Neural cell (in vitro differentiated cells): ENCODE results near the gene LMBRD1. TPM values are rescaled to one million over a fixed set of nuclear protein-coding genes. Genes with fewer than 3 reads are reported as not detected.
A peak's percentile ranks its signal among the peaks of the same experiment; 100 is the strongest.

ENCODE experiments used
- H2AFZ ChIP-seq: fragments of 200-600, 300-800 bp; sonication (generic), shearing (Covaris generic); 2 replicates; pipeline ENCODE4 v1.6.0; 2014; ENCODE audit warnings: low read depth, mild to moderate bottlenecking, antibody characterized with exemption, low read length, moderate library complexity
- H3F3A ChIP-seq: fragments of 200-600 bp; shearing (Covaris generic); 2 replicates; pipeline ENCODE4 v1.6.1; 2016; ENCODE audit warnings: mild to moderate bottlenecking, moderate library complexity, mixed read lengths, antibody characterized with exemption, low read length; ENCODE audit not compliant: insufficient read depth, poor library complexity, severe bottlenecking
- H3K27ac ChIP-seq: fragments of 200-600, 300-800 bp; sonication (generic), shearing (Covaris generic); 2 replicates; pipeline ENCODE4 v1.5.1; 2014; ENCODE audit warnings: mild to moderate bottlenecking, low read length, moderate library complexity
- H3K27me3 ChIP-seq: fragments of 300-800, 200-600 bp; sonication (generic), shearing (Covaris generic); 2 replicates; pipeline ENCODE4 v1.6.0; 2014; ENCODE audit warnings: mild to moderate bottlenecking, low read depth, low read length, moderate library complexity; ENCODE audit not compliant: insufficient read depth
- H3K36me3 ChIP-seq: fragments of 300-800, 200-600 bp; sonication (generic), shearing (Covaris generic); 2 replicates; pipeline ENCODE4 v1.5.1; 2014; ENCODE audit warnings: mild to moderate bottlenecking, antibody characterized with exemption, low read length, moderate library complexity; ENCODE audit not compliant: insufficient read depth
- H3K4me2 ChIP-seq: fragments of 300-800, 200-600 bp; sonication (generic), shearing (Covaris generic); 2 replicates; pipeline ENCODE4 v1.6.0; 2014; ENCODE audit warnings: mild to moderate bottlenecking, low read length
- H3K4me3 ChIP-seq: fragments of 300-800, 200-600 bp; sonication (generic), shearing (Covaris generic); 2 replicates; pipeline ENCODE4 v1.5.1; 2014; ENCODE audit warnings: mild to moderate bottlenecking, low read length, moderate library complexity
- H3K79me2 ChIP-seq: fragments of 200-600 bp; shearing (Covaris generic); replicated peaks from 2 replicates; pipeline ENCODE4 v1.6.0; 2014; ENCODE audit warnings: mild to moderate bottlenecking, low read length, moderate library complexity; ENCODE audit not compliant: insufficient read depth
- H3K9ac ChIP-seq: fragments of 300-800, 200-600 bp; sonication (generic), shearing (Covaris generic); 2 replicates; pipeline ENCODE4 v1.6.1; 2016; ENCODE audit warnings: mild to moderate bottlenecking, low read length, mixed read lengths
- H3K9me2 ChIP-seq: fragments of 200-600 bp; shearing (Covaris generic); 2 replicates; pipeline ENCODE4 v1.6.1; 2016; ENCODE audit warnings: mild to moderate bottlenecking, low read length, mixed read lengths; ENCODE audit not compliant: insufficient read depth
- H3K9me3 ChIP-seq: fragments of 200-600, 300-800 bp; sonication (generic), shearing (Covaris generic); 2 replicates; pipeline ENCODE4 v1.6.1; 2016; ENCODE audit warnings: mild to moderate bottlenecking, mixed run types, low read length, moderate library complexity, mixed read lengths
- H4K20me1 ChIP-seq: fragments of 200-600 bp; shearing (Covaris generic); 2 replicates; pipeline ENCODE4 v1.6.1; 2016; ENCODE audit warnings: mild to moderate bottlenecking, mixed run types; ENCODE audit not compliant: insufficient read depth
- EP300 ChIP-seq: fragments of 450-650 bp; conservative IDR thresholded peaks from 2 replicates; pipeline ENCODE4 v1.6.1; 2014; ENCODE audit warnings: antibody characterized with exemption, mild to moderate bottlenecking, moderate library complexity; ENCODE audit not compliant: poor library complexity, severe bottlenecking
- EZH2 ChIP-seq: fragments of 200-600, 300-800 bp; shearing (Covaris generic), sonication (generic); IDR thresholded peaks from 2 replicates; pipeline ENCODE4 v1.6.1; 2014; ENCODE audit warnings: antibody characterized with exemption, low read length, borderline replicate concordance, mild to moderate bottlenecking; ENCODE audit not compliant: insufficient read depth, poor library complexity, severe bottlenecking
- MXI1 ChIP-seq: fragments of 450-650 bp; conservative IDR thresholded peaks from 2 replicates; pipeline ENCODE4 v1.6.1; 2014; ENCODE audit warnings: antibody characterized with exemption, mild to moderate bottlenecking; ENCODE audit not compliant: poor library complexity, severe bottlenecking
- POLR2AphosphoS5 ChIP-seq: IDR thresholded peaks from 2 replicates; pipeline ENCODE4 v1.6.1; 2012
- RAD21 ChIP-seq: fragments of 450-650 bp; conservative IDR thresholded peaks from 2 replicates; pipeline ENCODE4 v1.6.1; 2014; ENCODE audit warnings: antibody characterized with exemption, mild to moderate bottlenecking, moderate library complexity
- SMC3 ChIP-seq: fragments of 450-650 bp; conservative IDR thresholded peaks from 2 replicates; pipeline ENCODE4 v1.6.1; 2014; ENCODE audit warnings: antibody characterized with exemption, mild to moderate bottlenecking, moderate library complexity; ENCODE audit not compliant: poor library complexity
- TAF1 ChIP-seq: IDR thresholded peaks from 2 replicates; pipeline ENCODE4 v1.6.1; 2012; ENCODE audit warnings: low read depth
- polyA plus RNA-seq: library from polyadenylated mRNA; depleted of rRNA; stranded (reverse); fragments of >200 nt; gene quantifications from 2 replicates; pipeline ENCODE4 v1.2.3, GENCODE V29; 2014
- TF ChIP-seq, protein P1 (sequence below): fragments of 450-650 bp; IDR thresholded peaks from 2 replicates; pipeline ENCODE4 v1.5.1; 2014; ENCODE audit warnings: antibody characterized with exemption, mild to moderate bottlenecking, moderate library complexity; ENCODE audit not compliant: poor library complexity, severe bottlenecking
- TF ChIP-seq, protein P2 (sequence below): IDR thresholded peaks from 2 replicates; pipeline ENCODE4 v1.6.1; 2012; ENCODE audit warnings: borderline replicate concordance

The LMBRD1 gene
- polyA plus RNA-seq, 1 donor from 2014 or later: 84.2 TPM

DNA sequence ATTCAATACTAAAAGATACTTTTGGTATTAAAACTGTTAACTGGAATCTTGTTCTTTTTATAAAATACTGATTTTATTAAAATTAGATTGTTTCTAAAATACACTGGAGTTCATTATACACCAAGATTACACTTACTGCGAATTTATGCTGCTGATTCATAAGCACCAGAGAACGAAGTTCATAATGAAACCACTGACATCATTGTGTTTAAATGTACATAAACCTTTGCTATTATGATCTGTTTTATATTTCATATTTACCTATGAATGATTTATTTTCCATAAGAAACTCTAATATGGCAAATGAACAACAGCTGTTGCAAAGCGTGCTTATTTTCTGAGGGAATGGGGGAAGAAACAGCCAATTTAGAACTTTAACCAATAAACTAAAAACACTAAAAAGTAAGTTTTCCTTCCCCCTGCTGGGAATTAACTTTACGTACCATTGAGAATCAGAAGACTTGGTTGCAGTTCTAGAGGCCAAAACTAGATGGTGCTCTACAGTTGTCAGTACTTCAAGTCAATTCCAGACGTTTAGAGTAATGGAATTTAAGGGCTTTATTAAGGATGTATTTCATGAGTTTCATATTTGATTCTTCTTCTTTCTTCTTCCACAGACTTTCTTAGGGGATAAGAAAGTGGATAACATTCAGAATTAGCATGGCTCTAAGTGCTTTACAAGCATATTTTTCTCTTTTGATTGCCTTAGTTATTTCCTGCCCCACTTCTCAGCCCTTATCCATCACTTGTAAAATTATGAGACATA lies 38.8 kb upstream of the LMBRD1 start:
- Histone ChIP-seq H2AFZ (no peak overlapping the region), H3K27ac (no peak overlapping the region), H3K9me3 (no peaks in the 10 kb centered on the region), H3K4me2 (no peak overlapping the region), H4K20me1 (no peaks in the 10 kb centered on the region), H3K79me2 (no peaks in the 10 kb centered on the region), H3K9me2 (no peaks in the 10 kb centered on the region), H3F3A (no peaks in the 10 kb centered on the region), H3K36me3 (no peaks in the 10 kb centered on the region), H3K4me3 (no peak overlapping the region), H3K9ac (no peak overlapping the region), H3K27me3 (no peaks in the 10 kb centered on the region)
- TF ChIP-seq RAD21 (peak; percentile 72), SMC3 (peak; percentile 71), EP300 (no peak), TAF1 (no peak), MXI1 (no peak), EZH2 (no peak), POLR2AphosphoS5 (no peak)
- TF ChIP-seq, protein P1, sequence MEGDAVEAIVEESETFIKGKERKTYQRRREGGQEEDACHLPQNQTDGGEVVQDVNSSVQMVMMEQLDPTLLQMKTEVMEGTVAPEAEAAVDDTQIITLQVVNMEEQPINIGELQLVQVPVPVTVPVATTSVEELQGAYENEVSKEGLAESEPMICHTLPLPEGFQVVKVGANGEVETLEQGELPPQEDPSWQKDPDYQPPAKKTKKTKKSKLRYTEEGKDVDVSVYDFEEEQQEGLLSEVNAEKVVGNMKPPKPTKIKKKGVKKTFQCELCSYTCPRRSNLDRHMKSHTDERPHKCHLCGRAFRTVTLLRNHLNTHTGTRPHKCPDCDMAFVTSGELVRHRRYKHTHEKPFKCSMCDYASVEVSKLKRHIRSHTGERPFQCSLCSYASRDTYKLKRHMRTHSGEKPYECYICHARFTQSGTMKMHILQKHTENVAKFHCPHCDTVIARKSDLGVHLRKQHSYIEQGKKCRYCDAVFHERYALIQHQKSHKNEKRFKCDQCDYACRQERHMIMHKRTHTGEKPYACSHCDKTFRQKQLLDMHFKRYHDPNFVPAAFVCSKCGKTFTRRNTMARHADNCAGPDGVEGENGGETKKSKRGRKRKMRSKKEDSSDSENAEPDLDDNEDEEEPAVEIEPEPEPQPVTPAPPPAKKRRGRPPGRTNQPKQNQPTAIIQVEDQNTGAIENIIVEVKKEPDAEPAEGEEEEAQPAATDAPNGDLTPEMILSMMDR: peak; percentile 78
- TF ChIP-seq, protein P2, sequence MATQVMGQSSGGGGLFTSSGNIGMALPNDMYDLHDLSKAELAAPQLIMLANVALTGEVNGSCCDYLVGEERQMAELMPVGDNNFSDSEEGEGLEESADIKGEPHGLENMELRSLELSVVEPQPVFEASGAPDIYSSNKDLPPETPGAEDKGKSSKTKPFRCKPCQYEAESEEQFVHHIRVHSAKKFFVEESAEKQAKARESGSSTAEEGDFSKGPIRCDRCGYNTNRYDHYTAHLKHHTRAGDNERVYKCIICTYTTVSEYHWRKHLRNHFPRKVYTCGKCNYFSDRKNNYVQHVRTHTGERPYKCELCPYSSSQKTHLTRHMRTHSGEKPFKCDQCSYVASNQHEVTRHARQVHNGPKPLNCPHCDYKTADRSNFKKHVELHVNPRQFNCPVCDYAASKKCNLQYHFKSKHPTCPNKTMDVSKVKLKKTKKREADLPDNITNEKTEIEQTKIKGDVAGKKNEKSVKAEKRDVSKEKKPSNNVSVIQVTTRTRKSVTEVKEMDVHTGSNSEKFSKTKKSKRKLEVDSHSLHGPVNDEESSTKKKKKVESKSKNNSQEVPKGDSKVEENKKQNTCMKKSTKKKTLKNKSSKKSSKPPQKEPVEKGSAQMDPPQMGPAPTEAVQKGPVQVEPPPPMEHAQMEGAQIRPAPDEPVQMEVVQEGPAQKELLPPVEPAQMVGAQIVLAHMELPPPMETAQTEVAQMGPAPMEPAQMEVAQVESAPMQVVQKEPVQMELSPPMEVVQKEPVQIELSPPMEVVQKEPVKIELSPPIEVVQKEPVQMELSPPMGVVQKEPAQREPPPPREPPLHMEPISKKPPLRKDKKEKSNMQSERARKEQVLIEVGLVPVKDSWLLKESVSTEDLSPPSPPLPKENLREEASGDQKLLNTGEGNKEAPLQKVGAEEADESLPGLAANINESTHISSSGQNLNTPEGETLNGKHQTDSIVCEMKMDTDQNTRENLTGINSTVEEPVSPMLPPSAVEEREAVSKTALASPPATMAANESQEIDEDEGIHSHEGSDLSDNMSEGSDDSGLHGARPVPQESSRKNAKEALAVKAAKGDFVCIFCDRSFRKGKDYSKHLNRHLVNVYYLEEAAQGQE: no peak

DNA sequence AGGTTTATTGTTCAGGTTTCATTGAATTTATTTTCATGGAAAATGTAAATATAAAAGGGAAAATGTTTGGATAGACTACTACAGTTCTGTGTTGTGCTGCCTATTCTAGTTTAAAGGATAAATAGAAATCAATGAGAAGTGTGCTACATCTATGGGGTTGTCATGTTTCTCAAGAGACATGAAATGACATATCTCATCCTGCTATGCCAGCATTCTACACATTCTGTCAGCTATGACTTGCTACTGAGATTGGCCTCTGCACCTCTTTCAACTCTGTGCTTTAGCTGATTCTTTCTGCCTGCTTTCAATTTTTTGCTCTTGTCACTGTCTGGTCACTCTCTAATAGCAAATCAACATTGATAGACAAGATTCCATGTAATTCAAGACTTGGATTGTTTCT lies 35.7 kb upstream of the LMBRD1 start:
- H3K27ac ChIP-seq: peak overlapping the region; percentile 49
- H3K79me2 ChIP-seq: no peaks in the 10 kb centered on the region
- peak overlapping the region; percentile 1 for H3K4me3 ChIP-seq
- H3K27me3 ChIP-seq: no peaks in the 10 kb centered on the region
- no peak overlapping the region for H3K9ac ChIP-seq
- no peaks in the 10 kb centered on the region for H3F3A ChIP-seq
- no peak overlapping the region for H3K4me2 ChIP-seq
- no peak for TF ChIP-seq TAF1
- no peak for TF ChIP-seq MXI1
- TF ChIP-seq, protein P1: no peak
- peak; percentile 74 for TF ChIP-seq POLR2AphosphoS5
- TF ChIP-seq RAD21: no peak
- TF ChIP-seq, protein P2: no peak
- TF ChIP-seq SMC3: no peak
- peak; percentile 95 for TF ChIP-seq EP300
- TF ChIP-seq EZH2: no peak
- H4K20me1 ChIP-seq: no peaks in the 10 kb centered on the region
- no peaks in the 10 kb centered on the region for H3K9me3 ChIP-seq
- no peaks in the 10 kb centered on the region for H3K9me2 ChIP-seq
- no peaks in the 10 kb centered on the region for H3K36me3 ChIP-seq
- H2AFZ ChIP-seq: no peak overlapping the region
